ENCODE data around the gene NTPCR. TPM values are rescaled to one million over a fixed set of nuclear protein-coding genes. Genes with fewer than 3 reads are reported as not detected.

The NTPCR gene
- total RNA-seq, 1 experiment from 2014 or later = 34.2 TPM

DNA sequence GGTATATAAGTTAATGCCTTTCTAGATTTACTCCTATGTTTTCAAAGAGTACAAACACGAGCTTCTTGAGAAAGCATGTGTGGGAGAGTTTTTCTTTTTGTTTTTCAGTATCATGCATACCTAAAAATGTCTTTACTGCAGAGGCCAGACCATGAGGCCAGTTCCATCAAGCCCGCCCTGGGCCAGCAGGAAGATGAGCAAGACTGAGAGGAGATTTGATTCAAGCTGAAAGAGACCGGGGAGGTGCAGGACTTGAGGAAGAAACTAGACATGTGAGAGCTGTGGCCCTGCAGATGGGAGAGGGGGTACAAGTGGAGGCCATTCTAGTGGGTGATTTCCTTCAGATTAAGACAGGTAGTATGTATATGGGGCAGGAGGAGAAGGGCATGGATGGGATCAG is 33.4 kb upstream of the NTPCR start:
- TF ChIP-seq EZH2phosphoT487 (IDR thresholded peaks at IDR 0.05; ENCODE audit: borderline replicate concordance) (no peak), ELF1 (IDR thresholded peaks at IDR 0.05; ENCODE audit: borderline replicate concordance, low read depth) (no peak), CBX3 (IDR thresholded peaks at IDR 0.05; ENCODE audit: low read depth) (no peak), CEBPB (IDR thresholded peaks at IDR 0.05; ENCODE audit: low read depth) (no peak), MAX (IDR thresholded peaks at IDR 0.05) (no peak), ZNF274 (IDR thresholded peaks at IDR 0.05; ENCODE audit: low read depth, low read length) (no peak), ZFX (IDR thresholded peaks at IDR 0.05) (no peak), YY1 (IDR thresholded peaks at IDR 0.05; ENCODE audit: extremely low read depth, insufficient replicate concordance, low read depth, low read length) (no peak), FOSL1 (IDR thresholded peaks at IDR 0.05; ENCODE audit: low read depth) (no peak), TCF7L2 (IDR thresholded peaks at IDR 0.05; ENCODE audit: borderline replicate concordance, extremely low read depth, insufficient read depth, insufficient read length) (no peak), SRF (IDR thresholded peaks at IDR 0.05; ENCODE audit: low read depth) (no peak), REST (IDR thresholded peaks at IDR 0.05; ENCODE audit: low read depth) (no peak)
- TF ChIP-seq, protein P1, sequence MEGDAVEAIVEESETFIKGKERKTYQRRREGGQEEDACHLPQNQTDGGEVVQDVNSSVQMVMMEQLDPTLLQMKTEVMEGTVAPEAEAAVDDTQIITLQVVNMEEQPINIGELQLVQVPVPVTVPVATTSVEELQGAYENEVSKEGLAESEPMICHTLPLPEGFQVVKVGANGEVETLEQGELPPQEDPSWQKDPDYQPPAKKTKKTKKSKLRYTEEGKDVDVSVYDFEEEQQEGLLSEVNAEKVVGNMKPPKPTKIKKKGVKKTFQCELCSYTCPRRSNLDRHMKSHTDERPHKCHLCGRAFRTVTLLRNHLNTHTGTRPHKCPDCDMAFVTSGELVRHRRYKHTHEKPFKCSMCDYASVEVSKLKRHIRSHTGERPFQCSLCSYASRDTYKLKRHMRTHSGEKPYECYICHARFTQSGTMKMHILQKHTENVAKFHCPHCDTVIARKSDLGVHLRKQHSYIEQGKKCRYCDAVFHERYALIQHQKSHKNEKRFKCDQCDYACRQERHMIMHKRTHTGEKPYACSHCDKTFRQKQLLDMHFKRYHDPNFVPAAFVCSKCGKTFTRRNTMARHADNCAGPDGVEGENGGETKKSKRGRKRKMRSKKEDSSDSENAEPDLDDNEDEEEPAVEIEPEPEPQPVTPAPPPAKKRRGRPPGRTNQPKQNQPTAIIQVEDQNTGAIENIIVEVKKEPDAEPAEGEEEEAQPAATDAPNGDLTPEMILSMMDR (IDR thresholded peaks at IDR 0.05 in 2 of 3, conservative IDR thresholded peaks at IDR 0.05 in 1 of 3; ENCODE audit: borderline replicate concordance in 1 of 3, insufficient read depth in 1 of 3, low read depth in 2 of 3, low read length in 2 of 3) = no peak
- intact Hi-C loops (cut with micrococcal nuclease) = no loop called here
- no peaks in the 10 kb centered on the region for H3K9me2 ChIP-seq (ENCODE audit: insufficient read depth)
- CTCF ChIA-PET = no interaction called here
- no peak for DNase-seq (ENCODE audit: low read depth, low spot score)
- H3K4me1 ChIP-seq (ENCODE audit: control insufficient read depth in 1 of 2, insufficient read depth in 2 of 2, low read length in 2 of 2) = no peaks in the 10 kb centered on the region
- H3K9ac ChIP-seq (ENCODE audit: low read length) = no peak overlapping the region
- no peaks in the 10 kb centered on the region for H3K9me3 ChIP-seq (ENCODE audit: control insufficient read depth in 1 of 2, insufficient read depth in 1 of 2, low read depth in 1 of 2, low read length in 2 of 2)
- no peaks in the 10 kb centered on the region for H3K36me3 ChIP-seq (ENCODE audit: control insufficient read depth in 1 of 2, insufficient read depth in 2 of 2, low read length in 2 of 2)
- H4K20me1 ChIP-seq (ENCODE audit: insufficient read depth) = no peaks in the 10 kb centered on the region; the same call in 1 of the 2 replicates
- H2AFZ ChIP-seq (ENCODE audit: low read depth, low read length, poor library complexity, severe bottlenecking) = no peak overlapping the region
- no peak overlapping the region for H3K4me2 ChIP-seq (ENCODE audit: low read length)
- no peak for ATAC-seq
- H3K79me2 ChIP-seq (ENCODE audit: insufficient read depth, low read length) = no peaks in the 10 kb centered on the region
- no peak overlapping the region for H3K27ac ChIP-seq (ENCODE audit: low read depth, low read length)
- no TSS peak for BruUV-seq (replicated peaks)
- POLR2A ChIA-PET = no interaction called here
- RAD21 ChIA-PET (ENCODE audit: low non-redundant PET in 1 of 2, low total read pairs in 2 of 2, uncharacterized antibody in 2 of 2, unreplicated experiment in 2 of 2) = no interaction called here
- H3K27me3 ChIP-seq (ENCODE audit: insufficient read depth, low read length) = 0 out of 2 replicates have a peak, but pooled peaks cover 3% of the 10 kb centered on the region
- H3K4me3 ChIP-seq (replicated peaks in 1 of 2; ENCODE audit: low read depth in 1 of 2, low read length in 2 of 2) = no peak overlapping the region

Measured in HCT116 (cell line).